Endothelial cell of umbilical vein (primary cell): ENCODE measurements around the gene PRIM2. TPM values are rescaled to one million over a fixed set of nuclear protein-coding genes. Genes with fewer than 3 reads are reported as not detected.

Source experiments
- BruUV-seq: library from RNA; stranded (reverse); fragments of 400-500 nt; replicated peaks from 2 replicates; lab custom pipeline; 2021; lab: Mats Ljungman, UMichigan
- CTCF ChIA-PET: fragments of 300-600, 350-600 bp; sonication (Branson Sonifier 250); formaldehyde crosslinking; loops from one replicate; lab custom pipeline; 2021; ENCODE audit warnings: antibody characterized with exemption, inconsistent platforms; lab: Charles Lee
- POLR2A ChIA-PET: fragments of 300-600, 350-600 bp; sonication (Branson Sonifier 250); formaldehyde crosslinking; loops from one replicate; lab custom pipeline; 2021; ENCODE audit warnings: antibody characterized with exemption, inconsistent platforms; lab: Charles Lee
- DNase-seq: peaks from one replicate; pipeline ENCODE4 v3.0.0-alpha.2; 2011; ENCODE audit warnings: low read depth, low spot score
- FAIRE-seq: peaks from 2 replicates; lab custom pipeline; 2011; peaks lifted over from hg19 to GRCh38; lab: Jason Lieb, UNC
- H2AFZ ChIP-seq: 2 replicates; pipeline ENCODE4 v1.6.0; 2012; ENCODE audit warnings: low read depth, low read length, control low read depth, inconsistent platforms
- H3K27ac ChIP-seq: 2 replicates; pipeline ENCODE4 v1.5.1; 2011; ENCODE audit warnings: low read depth, mild to moderate bottlenecking, control low read depth, low read length, moderate library complexity; ENCODE audit not compliant: insufficient read depth
- H3K27me3 ChIP-seq, 2 experiments: 2 replicates each; pipeline versions ENCODE4 v1.6.0 to v1.6.1; 2011; ENCODE audit warnings: low read length in 2 of 2, mixed read lengths in 1 of 2; ENCODE audit not compliant: control insufficient read depth in 2 of 2, insufficient read depth in 2 of 2
- H3K36me3 ChIP-seq, 2 experiments: 2 replicates in 1 of 2; 3 replicates in 1 of 2; pipeline ENCODE4 v1.5.1; 2011; ENCODE audit warnings: low read length in 2 of 2, mild to moderate bottlenecking in 1 of 2, moderate library complexity in 1 of 2; ENCODE audit not compliant: control insufficient read depth in 2 of 2, insufficient read depth in 2 of 2; ENCODE audit errors: extremely low read depth in 1 of 2
- H3K4me1 ChIP-seq: 3 replicates; pipeline ENCODE4 v1.5.1; 2011; ENCODE audit warnings: mild to moderate bottlenecking, low read length; ENCODE audit not compliant: control insufficient read depth, insufficient read depth; ENCODE audit errors: extremely low read depth
- H3K4me2 ChIP-seq: 2 replicates; pipeline ENCODE4 v1.6.1; 2011; ENCODE audit warnings: low read length, control low read depth, mixed read lengths; ENCODE audit not compliant: insufficient read depth
- H3K4me3 ChIP-seq, 3 experiments: fragments of 200-600 bp in 1 of 3; sonication (generic), shearing (Covaris generic) in 1 of 3; replicated peaks in 1 of 3; 2 replicates each; pipeline ENCODE4 v1.5.1; 2011 to 2016; ENCODE audit warnings: control low read depth in 3 of 3, low read length in 3 of 3, mild to moderate bottlenecking in 2 of 3, inconsistent platforms in 1 of 3, low read depth in 1 of 3, moderate library complexity in 1 of 3; ENCODE audit not compliant: insufficient read depth in 1 of 3
- H3K79me2 ChIP-seq: 2 replicates; pipeline ENCODE4 v1.6.0; 2012; ENCODE audit warnings: low read length, inconsistent platforms; ENCODE audit not compliant: control insufficient read depth, insufficient read depth
- H3K9ac ChIP-seq: replicated peaks from 2 replicates; pipeline ENCODE3; 2011; ENCODE audit warnings: low read length, control low read depth; ENCODE audit not compliant: insufficient read depth; ENCODE audit errors: extremely low read depth
- H3K9me1 ChIP-seq: replicated peaks from 3 replicates; pipeline ENCODE4 v1.6.0; 2011; ENCODE audit warnings: mild to moderate bottlenecking, low read length; ENCODE audit not compliant: control insufficient read depth, insufficient read depth; ENCODE audit errors: extremely low read depth
- H3K9me3 ChIP-seq: replicated peaks from 2 replicates; pipeline ENCODE4 v1.5.1; 2012; ENCODE audit warnings: low read length, inconsistent platforms; ENCODE audit not compliant: control insufficient read depth, insufficient read depth
- H4K20me1 ChIP-seq: replicated peaks from 2 replicates; pipeline ENCODE3; 2011; ENCODE audit warnings: mild to moderate bottlenecking, low read length; ENCODE audit not compliant: control insufficient read depth, insufficient read depth; ENCODE audit errors: extremely low read depth
- CTCF ChIP-seq, 2 donors: IDR thresholded peaks; 1 replicate in 1 of 2; 2 replicates in 1 of 2; pipeline ENCODE4 v1.5.1; 2011; ENCODE audit warnings: low read length in 2 of 2, mild to moderate bottlenecking in 2 of 2, moderate library complexity in 2 of 2, control low read depth in 1 of 2, inconsistent platforms in 1 of 2, low read depth in 1 of 2; ENCODE audit not compliant: insufficient read depth in 1 of 2; ENCODE audit errors: extremely low read depth in 1 of 2
- EZH2 ChIP-seq: IDR thresholded peaks from 2 replicates; pipeline ENCODE4 v1.6.1; 2012; ENCODE audit warnings: borderline replicate concordance, low read depth, mild to moderate bottlenecking, moderate library complexity, low read length, inconsistent platforms; ENCODE audit not compliant: severe bottlenecking
- FOS ChIP-seq: IDR thresholded peaks from 2 replicates; pipeline ENCODE4 v1.6.1; 2011; ENCODE audit warnings: mild to moderate bottlenecking, low read length, moderate library complexity, borderline replicate concordance; ENCODE audit not compliant: insufficient read depth
- GATA2 ChIP-seq: IDR thresholded peaks from 2 replicates; pipeline ENCODE4 v1.7.0; 2011; ENCODE audit warnings: low read depth, mild to moderate bottlenecking, moderate library complexity, mixed read lengths, low read length; ENCODE audit not compliant: insufficient read length, insufficient read depth
- JUN ChIP-seq: IDR thresholded peaks from 2 replicates; pipeline ENCODE4 v1.6.1; 2011; ENCODE audit warnings: borderline replicate concordance, low read depth; ENCODE audit not compliant: insufficient read length, insufficient read depth
- MAX ChIP-seq: IDR thresholded peaks from 2 replicates; pipeline ENCODE4 v1.6.1; 2011; ENCODE audit not compliant: insufficient read depth, insufficient read length
- MYC ChIP-seq: IDR thresholded peaks from one replicate; pipeline ENCODE4 v1.6.1; 2011; ENCODE audit warnings: mild to moderate bottlenecking, low read depth, low read length
- POLR2A ChIP-seq: IDR thresholded peaks from 2 replicates; pipeline ENCODE4 v1.6.1; 2012; ENCODE audit warnings: low read depth, mild to moderate bottlenecking, control low read depth, low read length
- POLR2AphosphoS5 ChIP-seq: IDR thresholded peaks from 2 replicates; pipeline ENCODE4 v1.6.1; 2012; ENCODE audit warnings: low read depth, mild to moderate bottlenecking, control low read depth, low read length, moderate library complexity; ENCODE audit not compliant: insufficient read depth
- dilution Hi-C: fragments of 300-500 bp; cut with MboI; formaldehyde crosslinking; loops from one replicate; pipeline ENCODE4 v1.15.0; 2019; ENCODE audit warnings: low sequenced_read_pairs; ENCODE audit not compliant: extremely low pct_ligation_motif_present
- intact Hi-C: fragments of 100-400 bp; cut with micrococcal nuclease; formaldehyde crosslinking; loops from one replicate; pipeline ENCODE4 v1.10.0; 2022
- polyA plus RNA-seq, 4 experiments: library from polyadenylated mRNA; depleted of rRNA in 3 of 4; stranded (reverse) in 3 of 4; unstranded in 1 of 4; fragments of >200 nt; gene quantifications; 2 replicates each; pipeline versions ENCODE4 v1.2.1 to v1.2.3, GENCODE V29; 2011 to 2012; ENCODE audit warnings: missing spikeins in 1 of 4
- total RNA-seq: library from RNA; stranded (reverse); gene quantifications from 2 replicates; pipeline ENCODE4 v1.2.3, GENCODE V29; 2021

Gene PRIM2
- total and polyA plus RNA-seq, 2 donors (not counting 3 experiments of a cell fraction or from before 2014, with no cell fraction given), result 5.3 to 21.0 TPM

- TF ChIP-seq CTCF (IDR thresholded peaks at IDR 0.05; ENCODE audit: extremely low read depth in 1 of 2, insufficient read depth in 1 of 2, low read depth in 1 of 2, low read length in 2 of 2), result no peak
- TF ChIP-seq POLR2A, result no peak
- FAIRE-seq (no peak), DNase-seq (no peak)
- no peak overlapping the region for H3K4me3 ChIP-seq
- H3K4me2 ChIP-seq, result no peak overlapping the region
- peaks cover 0 to 3% of the 10 kb centered on the region in 2 experiments for H3K27me3 ChIP-seq
- dilution Hi-C loops (loop anchor here (25.0 kb wide), 1 partner anchor 689 kb away; no protein-coding TSS in a partner anchor), intact Hi-C loops (no loop called here)
- H3K27ac ChIP-seq, result no peak overlapping the region
- no peaks in the 10 kb centered on the region for H3K36me3 ChIP-seq
- no TSS peak for BruUV-seq
- H4K20me1 ChIP-seq, result no peaks in the 10 kb centered on the region
- H3K9me3 ChIP-seq, result no peaks in the 10 kb centered on the region
- no peak overlapping the region for H3K9ac ChIP-seq
- ChIA-PET CTCF (no interaction called here), POLR2A (no interaction called here)
- no peak overlapping the region for H2AFZ ChIP-seq
- no peaks in the 10 kb centered on the region for H3K79me2 ChIP-seq
- no peaks in the 10 kb centered on the region for H3K9me1 ChIP-seq
- no peaks in the 10 kb centered on the region for H3K4me1 ChIP-seq
Measured at GRCh38 chr6:57301757-57302156, 15.7 kb upstream of the PRIM2 start.

GRCh38 chr6:57302477-57302876 is 15.0 kb upstream of the PRIM2 start:
- Histone ChIP-seq H3K27me3 (peaks cover 0 to 3% of the 10 kb centered on the region in 2 experiments), H3K27ac (no peak overlapping the region), H3K36me3 (no peaks in the 10 kb centered on the region), H3K4me2 (no peak overlapping the region), H3K9me1 (no peaks in the 10 kb centered on the region), H3K4me1 (no peaks in the 10 kb centered on the region), H3K4me3 (no peak overlapping the region), H3K9me3 (no peaks in the 10 kb centered on the region), H2AFZ (no peak overlapping the region), H4K20me1 (no peaks in the 10 kb centered on the region), H3K79me2 (no peaks in the 10 kb centered on the region), H3K9ac (no peak overlapping the region)
- no peak for DNase-seq
- ChIA-PET CTCF (no interaction called here), POLR2A (no interaction called here)
- no TSS peak for BruUV-seq
- no peak for FAIRE-seq
- dilution Hi-C loops, result loop anchor here (25.0 kb wide), 1 partner anchor 690 kb away; no protein-coding TSS in a partner anchor
- intact Hi-C loops, result no loop called here
- TF ChIP-seq MYC (no peak), FOS (no peak), CTCF (IDR thresholded peaks at IDR 0.05; ENCODE audit: extremely low read depth in 1 of 2, insufficient read depth in 1 of 2, low read depth in 1 of 2, low read length in 2 of 2) (no peak), JUN (no peak), EZH2 (no peak), POLR2A (no peak), MAX (no peak), GATA2 (no peak), POLR2AphosphoS5 (no peak)
